ENCODE data around the gene RCVRN. TPM values are rescaled to one million over a fixed set of nuclear protein-coding genes. Genes with fewer than 3 reads are reported as not detected.

Gene RCVRN
- total RNA-seq, 4 donors from 2014 or later, result not detected

DNA sequence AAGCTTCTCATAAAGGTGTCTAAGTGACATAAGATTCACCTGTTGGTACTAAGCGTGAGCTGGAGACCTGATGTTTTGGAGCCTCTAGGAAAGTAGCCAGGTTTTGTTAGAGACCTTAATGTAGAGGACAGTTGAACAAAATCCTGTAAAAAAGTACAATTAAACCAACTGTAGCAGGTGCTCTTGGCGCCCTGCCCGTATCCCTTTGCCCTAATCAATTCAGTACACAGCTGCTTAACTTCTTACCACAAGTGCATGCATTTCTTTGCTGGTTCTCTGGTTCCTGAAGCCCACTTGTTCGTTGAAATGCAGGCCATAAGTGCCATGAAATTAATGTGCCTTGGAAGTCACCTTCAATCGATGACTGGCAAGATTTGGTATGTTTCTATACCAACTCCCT, 54.9 kb downstream of the RCVRN start:
- DNase-seq, result no peak
- Histone ChIP-seq H3K27me3 (no peaks in the 10 kb centered on the region), H3K4me1 (no peaks in the 10 kb centered on the region), H3K27ac (no peak overlapping the region), H3K9me3 (peaks cover 0 to 5% of the 10 kb centered on the region in 2 donors), H3K36me3 (no peaks in the 10 kb centered on the region), H3K4me3 (no peak overlapping the region)
- intact Hi-C loops (cut with DNase I; ENCODE audit: low total_unique reads), result no loop called here
- TF ChIP-seq POLR2AphosphoS5 (IDR thresholded peaks at IDR 0.05), result no peak
- no peak for TF ChIP-seq EP300 (IDR thresholded peaks at IDR 0.05; ENCODE audit: low read depth)
- TF ChIP-seq POLR2A (IDR thresholded peaks at IDR 0.05), result no peak
- TF ChIP-seq, protein P1, sequence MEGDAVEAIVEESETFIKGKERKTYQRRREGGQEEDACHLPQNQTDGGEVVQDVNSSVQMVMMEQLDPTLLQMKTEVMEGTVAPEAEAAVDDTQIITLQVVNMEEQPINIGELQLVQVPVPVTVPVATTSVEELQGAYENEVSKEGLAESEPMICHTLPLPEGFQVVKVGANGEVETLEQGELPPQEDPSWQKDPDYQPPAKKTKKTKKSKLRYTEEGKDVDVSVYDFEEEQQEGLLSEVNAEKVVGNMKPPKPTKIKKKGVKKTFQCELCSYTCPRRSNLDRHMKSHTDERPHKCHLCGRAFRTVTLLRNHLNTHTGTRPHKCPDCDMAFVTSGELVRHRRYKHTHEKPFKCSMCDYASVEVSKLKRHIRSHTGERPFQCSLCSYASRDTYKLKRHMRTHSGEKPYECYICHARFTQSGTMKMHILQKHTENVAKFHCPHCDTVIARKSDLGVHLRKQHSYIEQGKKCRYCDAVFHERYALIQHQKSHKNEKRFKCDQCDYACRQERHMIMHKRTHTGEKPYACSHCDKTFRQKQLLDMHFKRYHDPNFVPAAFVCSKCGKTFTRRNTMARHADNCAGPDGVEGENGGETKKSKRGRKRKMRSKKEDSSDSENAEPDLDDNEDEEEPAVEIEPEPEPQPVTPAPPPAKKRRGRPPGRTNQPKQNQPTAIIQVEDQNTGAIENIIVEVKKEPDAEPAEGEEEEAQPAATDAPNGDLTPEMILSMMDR (IDR thresholded peaks at IDR 0.05), result no peak
- WGBS, 2 donors (ENCODE audit: low coverage in 1 of 2), result 24 to 65% methylated on average over 3 to 5 of the region's 5 CpGs
- in situ Hi-C loops (cut with MboI; ENCODE audit: low pct_ligation_motif_present in 1 of 4, low pct_unique_long_range_greater_than_20kb in 1 of 4, low sequenced_read_pairs in 3 of 4), result no loop called here

Other genes starting within 250 kb of the RCVRN start
- not detected for gene DHRS7C, start 113.7 kb downstream of the RCVRN start, total RNA-seq
- not detected for gene GSG1L2, start 83.2 kb downstream of the RCVRN start, total RNA-seq
- 10 to 100 TPM in 3 of 4 donors, 1 to 10 TPM in 1; 7.2 to 17.2 (median 12.2) TPM for gene GLP2R, start 79.3 kb downstream of the RCVRN start, total RNA-seq

Measured in transverse colon (tissue), 4 donors.